ENCODE data around the gene CSKMT. TPM values are rescaled to one million over a fixed set of nuclear protein-coding genes. Genes with fewer than 3 reads are reported as not detected.
A peak's percentile ranks its signal among the peaks of the same experiment; 100 is the strongest.

CSKMT gene
- total RNA-seq, 1 experiment from 2014 or later = 16.3 TPM

DNA sequence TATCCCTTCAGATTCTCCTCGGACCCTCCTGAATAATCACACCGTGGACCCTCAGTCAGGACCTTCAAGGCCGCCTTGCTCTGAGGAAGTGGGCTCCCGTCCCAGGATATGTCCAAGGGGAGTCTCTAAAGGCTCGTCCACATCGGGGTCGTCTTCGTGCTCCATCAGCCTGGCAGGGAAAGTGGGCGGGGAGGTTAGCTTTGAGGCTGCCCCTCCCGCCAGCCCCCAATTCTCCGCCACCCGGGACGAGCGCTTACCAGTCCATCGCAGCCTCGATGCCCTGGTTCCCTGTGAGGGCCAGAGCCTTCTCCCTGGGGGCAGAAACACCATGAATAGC, 13.3 kb downstream of the CSKMT start:
- intact Hi-C loops (cut with micrococcal nuclease) = loop anchor here (5.0 kb wide), 1 partner anchor 49 kb away; the partner anchor contains the start of genes HNRNPUL2 and TTC9C
- DNase-seq (no peak), ATAC-seq (no peak; the same call in 1 of the 2 replicates)
- no TSS peak for BruUV-seq (replicated peaks)
- H3K9me3 ChIP-seq (ENCODE audit: low read length) = no peaks in the 10 kb centered on the region
- peaks cover 40% of the 10 kb centered on the region for H3K79me2 ChIP-seq (ENCODE audit: low read length)
- peaks cover 4% of the 10 kb centered on the region for H3K36me3 ChIP-seq (ENCODE audit: low read depth, low read length)
- H3K4me1 ChIP-seq (ENCODE audit: insufficient read depth, low read length) = peaks cover 24% of the 10 kb centered on the region
- H3K27me3 ChIP-seq (ENCODE audit: low read length) = no peaks in the 10 kb centered on the region
- ChIA-PET POLR2A (ENCODE audit: unreplicated experiment) (no interaction called here), CTCF (no interaction called here)
- H4K20me1 ChIP-seq (ENCODE audit: low read length) = no peaks in the 10 kb centered on the region
- TF ChIP-seq EZH2phosphoT487 (IDR thresholded peaks at IDR 0.05; ENCODE audit: borderline replicate concordance, low read length) (no peak), EZH2 (IDR thresholded peaks at IDR 0.05; ENCODE audit: low read length, unreplicated experiment) (no peak)
- TF ChIP-seq, protein P1, sequence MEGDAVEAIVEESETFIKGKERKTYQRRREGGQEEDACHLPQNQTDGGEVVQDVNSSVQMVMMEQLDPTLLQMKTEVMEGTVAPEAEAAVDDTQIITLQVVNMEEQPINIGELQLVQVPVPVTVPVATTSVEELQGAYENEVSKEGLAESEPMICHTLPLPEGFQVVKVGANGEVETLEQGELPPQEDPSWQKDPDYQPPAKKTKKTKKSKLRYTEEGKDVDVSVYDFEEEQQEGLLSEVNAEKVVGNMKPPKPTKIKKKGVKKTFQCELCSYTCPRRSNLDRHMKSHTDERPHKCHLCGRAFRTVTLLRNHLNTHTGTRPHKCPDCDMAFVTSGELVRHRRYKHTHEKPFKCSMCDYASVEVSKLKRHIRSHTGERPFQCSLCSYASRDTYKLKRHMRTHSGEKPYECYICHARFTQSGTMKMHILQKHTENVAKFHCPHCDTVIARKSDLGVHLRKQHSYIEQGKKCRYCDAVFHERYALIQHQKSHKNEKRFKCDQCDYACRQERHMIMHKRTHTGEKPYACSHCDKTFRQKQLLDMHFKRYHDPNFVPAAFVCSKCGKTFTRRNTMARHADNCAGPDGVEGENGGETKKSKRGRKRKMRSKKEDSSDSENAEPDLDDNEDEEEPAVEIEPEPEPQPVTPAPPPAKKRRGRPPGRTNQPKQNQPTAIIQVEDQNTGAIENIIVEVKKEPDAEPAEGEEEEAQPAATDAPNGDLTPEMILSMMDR (conservative IDR thresholded peaks at IDR 0.05; ENCODE audit: low read depth, low read length) = no peak
- no peaks in the 10 kb centered on the region for H3K9me2 ChIP-seq (replicated peaks; ENCODE audit: low read length)
- peak overlapping the region; percentile 91 for H3K9ac ChIP-seq (ENCODE audit: low read length)
- H3K4me3 ChIP-seq (ENCODE audit: low read length) = peak overlapping the region; percentile 98
- H2AFZ ChIP-seq (ENCODE audit: low read length) = peak overlapping the region; percentile 97
- H3F3A ChIP-seq (ENCODE audit: low read length, unreplicated experiment) = peaks cover 8% of the 10 kb centered on the region
- H3K4me2 ChIP-seq (ENCODE audit: low read length) = peak overlapping the region; percentile 94
- H3K27ac ChIP-seq (ENCODE audit: low read length) = peak overlapping the region; percentile 53

DNA sequence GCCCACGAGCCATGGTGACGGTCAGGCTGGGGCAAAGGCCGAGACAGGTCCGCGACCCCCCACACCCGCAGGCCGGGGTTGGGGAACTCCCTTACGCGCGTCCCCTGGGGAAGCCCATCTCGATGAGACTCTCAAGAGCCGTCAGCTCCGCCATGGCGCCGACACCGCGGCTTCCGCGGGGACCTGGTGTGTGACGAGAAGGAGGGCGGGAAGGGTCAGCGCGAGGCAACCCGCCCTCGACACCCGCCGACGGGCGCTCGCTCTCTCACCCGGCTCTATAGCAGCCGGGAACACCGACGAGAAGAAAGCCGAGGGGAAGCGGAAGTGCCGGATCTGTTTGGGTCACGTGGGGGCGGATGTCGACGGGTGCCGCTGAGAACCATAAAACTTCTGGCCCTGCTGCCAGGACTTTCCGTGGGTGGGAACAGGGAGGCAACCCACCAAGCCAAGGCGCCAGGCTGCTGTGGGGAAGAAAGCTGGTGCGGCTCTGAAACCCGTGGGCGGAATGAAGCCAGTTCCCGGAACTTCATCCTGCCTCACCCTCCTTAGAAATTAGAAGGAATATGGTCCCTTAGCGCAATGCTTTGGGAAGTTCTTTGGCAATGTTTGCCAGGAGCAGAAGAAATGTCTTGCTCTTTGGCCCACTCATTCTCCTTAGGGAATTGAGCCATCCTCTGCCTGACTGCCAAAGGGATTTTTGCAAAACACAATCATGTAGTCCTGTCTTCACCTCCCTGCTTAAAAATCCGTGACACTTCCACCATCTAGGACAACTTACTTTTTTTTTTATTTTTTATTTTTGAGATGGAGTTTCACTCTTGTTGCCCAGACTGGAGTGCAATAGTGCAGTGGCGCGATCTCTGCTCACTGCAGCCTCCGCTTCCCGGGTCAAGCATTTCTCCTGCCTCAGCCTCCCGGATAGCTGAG, 13.9 kb downstream of the CSKMT start, which contains the start of gene UBXN1:
Gene UBXN1, minus strand, starts transcription at position 304 of the 927 bp plus-strand sequence. Its CDS starts 150 bp downstream, at position 154.
- intact Hi-C loops (cut with micrococcal nuclease) = loop anchor here (5.0 kb wide), 1 partner anchor 48 kb away; the partner anchor contains the start of genes HNRNPUL2 and TTC9C
- Histone ChIP-seq H3K9me2 (replicated peaks; ENCODE audit: low read length) (no peaks in the 10 kb centered on the region), H3K27me3 (ENCODE audit: low read length) (no peaks in the 10 kb centered on the region), H3K36me3 (ENCODE audit: low read depth, low read length) (peaks cover 4% of the 10 kb centered on the region), H3K79me2 (ENCODE audit: low read length) (peaks cover 34% of the 10 kb centered on the region), H2AFZ (ENCODE audit: low read length) (peak within 1 kb of the TSS; percentile 97), H3K4me3 (ENCODE audit: low read length) (peak within 1 kb of the TSS; percentile 98), H3K4me1 (ENCODE audit: insufficient read depth, low read length) (peaks cover 23% of the 10 kb centered on the region), H3K9me3 (ENCODE audit: low read length) (no peaks in the 10 kb centered on the region), H3F3A (ENCODE audit: low read length, unreplicated experiment) (peaks cover 8% of the 10 kb centered on the region), H4K20me1 (ENCODE audit: low read length) (no peaks in the 10 kb centered on the region), H3K4me2 (ENCODE audit: low read length) (peak within 1 kb of the TSS; percentile 94), H3K9ac (ENCODE audit: low read length) (peak within 1 kb of the TSS; percentile 91), H3K27ac (ENCODE audit: low read length) (peak within 1 kb of the TSS; percentile 53)
- BruUV-seq (replicated peaks) = TSS peak; percentile 82
- ChIA-PET CTCF (no interaction called here), POLR2A (ENCODE audit: unreplicated experiment) (no interaction called here)
- peak; percentile 86 for DNase-seq
- TF ChIP-seq, protein P1 (conservative IDR thresholded peaks at IDR 0.05; ENCODE audit: low read depth, low read length) = no peak
- TF ChIP-seq EZH2phosphoT487 (IDR thresholded peaks at IDR 0.05; ENCODE audit: borderline replicate concordance, low read length) = no peak
- no peak for TF ChIP-seq EZH2 (IDR thresholded peaks at IDR 0.05; ENCODE audit: low read length, unreplicated experiment)
- peak; percentile 62 for ATAC-seq

Data from PC-3 (cell line).